ENCODE measurements around the gene KIF5A.

The KIF5A gene

GRCh38 chr12:57550641-57551549 is 1.1 kb downstream of the KIF5A start:
- H3K4me3 ChIP-seq (ENCODE audit: low read depth, low read length) = peak overlapping the region; percentile 65
- in situ Hi-C loops (cut with HindIII; ENCODE audit: low sequenced_read_pairs) = no loop called here
- DNase-seq (ENCODE audit: low read depth) = no peak
- TF ChIP-seq CTCF (IDR thresholded peaks at IDR 0.05; ENCODE audit: low read depth, low read length, missing control alignments) = no peak

- DNase-seq (ENCODE audit: low read depth) = no peak
- H3K4me3 ChIP-seq (ENCODE audit: low read depth, low read length) = no peak overlapping the region
- no peak for TF ChIP-seq CTCF (IDR thresholded peaks at IDR 0.05; ENCODE audit: low read depth, low read length, missing control alignments)
- in situ Hi-C loops (cut with HindIII; ENCODE audit: low sequenced_read_pairs) = no loop called here
Measured at GRCh38 chr12:57551637-57552305, 1.9 kb downstream of the KIF5A start.

- DNase-seq (ENCODE audit: low read depth) = no peak
- no peak for TF ChIP-seq CTCF (IDR thresholded peaks at IDR 0.05; ENCODE audit: low read depth, low read length, missing control alignments)
- in situ Hi-C loops (cut with HindIII; ENCODE audit: low sequenced_read_pairs) = no loop called here
- H3K4me3 ChIP-seq (ENCODE audit: low read depth, low read length) = no peak overlapping the region
Measured at GRCh38 chr12:57552306-57552651, 2.4 kb downstream of the KIF5A start.

- H3K4me3 ChIP-seq (ENCODE audit: low read depth, low read length) = no peak overlapping the region
Measured at GRCh38 chr12:57552835-57553313, 3.0 kb downstream of the KIF5A start.

GRCh38 chr12:57553343-57554202 is 3.7 kb downstream of the KIF5A start:
- no peak for DNase-seq (ENCODE audit: low read depth)
- TF ChIP-seq CTCF (IDR thresholded peaks at IDR 0.05; ENCODE audit: low read depth, low read length, missing control alignments) = no peak
- in situ Hi-C loops (cut with HindIII; ENCODE audit: low sequenced_read_pairs) = no loop called here
- H3K4me3 ChIP-seq (ENCODE audit: low read depth, low read length) = no peak overlapping the region

More at GRCh38 chr12:57552835-57553313, 3.0 kb downstream of the KIF5A start:
- TF ChIP-seq CTCF (IDR thresholded peaks at IDR 0.05; ENCODE audit: low read depth, low read length, missing control alignments) = no peak
- DNase-seq (ENCODE audit: low read depth) = no peak
- in situ Hi-C loops (cut with HindIII; ENCODE audit: low sequenced_read_pairs) = no loop called here

- DNase-seq (ENCODE audit: low read depth) = no peak
- no peak overlapping the region for H3K4me3 ChIP-seq (ENCODE audit: low read depth, low read length)
- in situ Hi-C loops (cut with HindIII; ENCODE audit: low sequenced_read_pairs) = no loop called here
- no peak for TF ChIP-seq CTCF (IDR thresholded peaks at IDR 0.05; ENCODE audit: low read depth, low read length, missing control alignments)
Measured at GRCh38 chr12:57554453-57554852, 4.6 kb downstream of the KIF5A start.
